WTC11 (cell line): ENCODE data around the gene ALCAM. TPM values are rescaled to one million over a fixed set of nuclear protein-coding genes. Genes with fewer than 3 reads are reported as not detected.

Experiments used
- EMX1 ChIP-seq: fragments of 250-450 bp; sonication (Bioruptor Pico); IDR thresholded peaks from 2 replicates; pipeline ENCODE4 v1.8.0; 2021; ENCODE audit warnings: mild to moderate bottlenecking
- GTF2I ChIP-seq: fragments of 250-450 bp; sonication (Bioruptor Pico); conservative IDR thresholded peaks from 2 replicates; pipeline ENCODE4 v1.4.0; 2021; ENCODE audit warnings: mild to moderate bottlenecking
- IRF1 ChIP-seq: sonication (generic); formaldehyde crosslinking; IDR thresholded peaks from 2 replicates; pipeline ENCODE4 v1.8.0; 2023; ENCODE audit warnings: missing genetic modification reagents
- IRF2 ChIP-seq: sonication (generic); formaldehyde crosslinking; IDR thresholded peaks from 2 replicates; pipeline ENCODE4 v1.8.0; 2022; ENCODE audit warnings: low read depth, missing genetic modification reagents, borderline replicate concordance
- JUN ChIP-seq: sonication (generic); formaldehyde crosslinking; IDR thresholded peaks from 2 replicates; pipeline ENCODE4 v1.8.0; 2023; ENCODE audit warnings: mild to moderate bottlenecking, missing genetic modification reagents
- MYBL2 ChIP-seq: sonication (generic); formaldehyde crosslinking; IDR thresholded peaks from 2 replicates; pipeline ENCODE4 v1.8.1; 2023; ENCODE audit warnings: mild to moderate bottlenecking, moderate library complexity, missing genetic modification reagents
- PRRX2 ChIP-seq: fragments of 250-450 bp; sonication (Bioruptor Pico); IDR thresholded peaks from 2 replicates; pipeline ENCODE4 v1.8.0; 2021; ENCODE audit warnings: mild to moderate bottlenecking
- SOX15 ChIP-seq: fragments of 250-450 bp; sonication (Bioruptor Pico); IDR thresholded peaks from 2 replicates; pipeline ENCODE4 v1.9.0; 2021; ENCODE audit warnings: mild to moderate bottlenecking
- TCF7 ChIP-seq: sonication (generic); formaldehyde crosslinking; IDR thresholded peaks from 2 replicates; pipeline ENCODE4 v1.8.0; 2022; ENCODE audit warnings: mild to moderate bottlenecking, low read depth, missing genetic modification reagents, moderate library complexity
- TP53 ChIP-seq: sonication (generic); formaldehyde crosslinking; IDR thresholded peaks from 2 replicates; pipeline ENCODE4 v1.8.1; 2023; ENCODE audit warnings: mild to moderate bottlenecking, missing genetic modification reagents
- USF2 ChIP-seq: sonication (generic); formaldehyde crosslinking; IDR thresholded peaks from 2 replicates; pipeline ENCODE4 v1.8.1; 2023; ENCODE audit warnings: mild to moderate bottlenecking, missing genetic modification reagents, moderate library complexity
- ZNF281 ChIP-seq: sonication (generic); formaldehyde crosslinking; IDR thresholded peaks from 2 replicates; pipeline ENCODE4 v1.8.0; 2023; ENCODE audit warnings: mild to moderate bottlenecking, missing genetic modification reagents
- ZNF423 ChIP-seq: fragments of 250-450 bp; sonication (Bioruptor Pico); IDR thresholded peaks from 2 replicates; pipeline ENCODE4 v2.1.2; 2022; ENCODE audit warnings: mild to moderate bottlenecking, moderate library complexity
- total RNA-seq: library from RNA; stranded (reverse); gene quantifications from 3 replicates; pipeline ENCODE4 v1.2.3, GENCODE V29; 2021
- TF ChIP-seq, protein P1 (sequence below): sonication (generic); formaldehyde crosslinking; IDR thresholded peaks from 2 replicates; pipeline ENCODE4 v1.8.0; 2023; ENCODE audit warnings: missing genetic modification reagents, mild to moderate bottlenecking, borderline replicate concordance
- TF ChIP-seq, protein P2 (sequence below): sonication (generic); formaldehyde crosslinking; IDR thresholded peaks from 2 replicates; pipeline ENCODE4 v1.8.1; 2023; ENCODE audit warnings: mild to moderate bottlenecking, missing genetic modification reagents
- TF ChIP-seq, protein P3 (sequence below): sonication (generic); formaldehyde crosslinking; IDR thresholded peaks from 2 replicates; pipeline ENCODE4 v1.8.1; 2023; ENCODE audit warnings: mild to moderate bottlenecking, moderate library complexity, missing genetic modification reagents
- TF ChIP-seq, protein P4 (sequence below): fragments of 250-450 bp; sonication (Bioruptor Pico); conservative IDR thresholded peaks from 2 replicates; pipeline ENCODE4 v1.9.0; 2021; ENCODE audit warnings: mild to moderate bottlenecking

ALCAM gene
- total RNA-seq, 1 experiment from 2014 or later, result 30.7 TPM

- TF ChIP-seq ZNF281 (no peak), EMX1 (no peak), TCF7 (CRISPR knock-in tag) (no peak), USF2 (CRISPR knock-in tag) (no peak), MYBL2 (CRISPR knock-in tag) (no peak), SOX15 (CRISPR knock-in tag) (no peak), GTF2I (CRISPR knock-in tag) (no peak), PRRX2 (CRISPR knock-in tag) (no peak), IRF1 (CRISPR knock-in tag) (no peak), ZNF423 (no peak), TP53 (no peak), IRF2 (CRISPR knock-in tag) (no peak), JUN (CRISPR knock-in tag) (no peak)
- TF ChIP-seq, protein P1, sequence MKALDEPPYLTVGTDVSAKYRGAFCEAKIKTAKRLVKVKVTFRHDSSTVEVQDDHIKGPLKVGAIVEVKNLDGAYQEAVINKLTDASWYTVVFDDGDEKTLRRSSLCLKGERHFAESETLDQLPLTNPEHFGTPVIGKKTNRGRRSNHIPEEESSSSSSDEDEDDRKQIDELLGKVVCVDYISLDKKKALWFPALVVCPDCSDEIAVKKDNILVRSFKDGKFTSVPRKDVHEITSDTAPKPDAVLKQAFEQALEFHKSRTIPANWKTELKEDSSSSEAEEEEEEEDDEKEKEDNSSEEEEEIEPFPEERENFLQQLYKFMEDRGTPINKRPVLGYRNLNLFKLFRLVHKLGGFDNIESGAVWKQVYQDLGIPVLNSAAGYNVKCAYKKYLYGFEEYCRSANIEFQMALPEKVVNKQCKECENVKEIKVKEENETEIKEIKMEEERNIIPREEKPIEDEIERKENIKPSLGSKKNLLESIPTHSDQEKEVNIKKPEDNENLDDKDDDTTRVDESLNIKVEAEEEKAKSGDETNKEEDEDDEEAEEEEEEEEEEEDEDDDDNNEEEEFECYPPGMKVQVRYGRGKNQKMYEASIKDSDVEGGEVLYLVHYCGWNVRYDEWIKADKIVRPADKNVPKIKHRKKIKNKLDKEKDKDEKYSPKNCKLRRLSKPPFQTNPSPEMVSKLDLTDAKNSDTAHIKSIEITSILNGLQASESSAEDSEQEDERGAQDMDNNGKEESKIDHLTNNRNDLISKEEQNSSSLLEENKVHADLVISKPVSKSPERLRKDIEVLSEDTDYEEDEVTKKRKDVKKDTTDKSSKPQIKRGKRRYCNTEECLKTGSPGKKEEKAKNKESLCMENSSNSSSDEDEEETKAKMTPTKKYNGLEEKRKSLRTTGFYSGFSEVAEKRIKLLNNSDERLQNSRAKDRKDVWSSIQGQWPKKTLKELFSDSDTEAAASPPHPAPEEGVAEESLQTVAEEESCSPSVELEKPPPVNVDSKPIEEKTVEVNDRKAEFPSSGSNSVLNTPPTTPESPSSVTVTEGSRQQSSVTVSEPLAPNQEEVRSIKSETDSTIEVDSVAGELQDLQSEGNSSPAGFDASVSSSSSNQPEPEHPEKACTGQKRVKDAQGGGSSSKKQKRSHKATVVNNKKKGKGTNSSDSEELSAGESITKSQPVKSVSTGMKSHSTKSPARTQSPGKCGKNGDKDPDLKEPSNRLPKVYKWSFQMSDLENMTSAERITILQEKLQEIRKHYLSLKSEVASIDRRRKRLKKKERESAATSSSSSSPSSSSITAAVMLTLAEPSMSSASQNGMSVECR (CRISPR knock-in tag), result no peak
- TF ChIP-seq, protein P2, sequence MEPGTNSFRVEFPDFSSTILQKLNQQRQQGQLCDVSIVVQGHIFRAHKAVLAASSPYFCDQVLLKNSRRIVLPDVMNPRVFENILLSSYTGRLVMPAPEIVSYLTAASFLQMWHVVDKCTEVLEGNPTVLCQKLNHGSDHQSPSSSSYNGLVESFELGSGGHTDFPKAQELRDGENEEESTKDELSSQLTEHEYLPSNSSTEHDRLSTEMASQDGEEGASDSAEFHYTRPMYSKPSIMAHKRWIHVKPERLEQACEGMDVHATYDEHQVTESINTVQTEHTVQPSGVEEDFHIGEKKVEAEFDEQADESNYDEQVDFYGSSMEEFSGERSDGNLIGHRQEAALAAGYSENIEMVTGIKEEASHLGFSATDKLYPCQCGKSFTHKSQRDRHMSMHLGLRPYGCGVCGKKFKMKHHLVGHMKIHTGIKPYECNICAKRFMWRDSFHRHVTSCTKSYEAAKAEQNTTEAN (CRISPR knock-in tag), result no peak
- TF ChIP-seq, protein P3, sequence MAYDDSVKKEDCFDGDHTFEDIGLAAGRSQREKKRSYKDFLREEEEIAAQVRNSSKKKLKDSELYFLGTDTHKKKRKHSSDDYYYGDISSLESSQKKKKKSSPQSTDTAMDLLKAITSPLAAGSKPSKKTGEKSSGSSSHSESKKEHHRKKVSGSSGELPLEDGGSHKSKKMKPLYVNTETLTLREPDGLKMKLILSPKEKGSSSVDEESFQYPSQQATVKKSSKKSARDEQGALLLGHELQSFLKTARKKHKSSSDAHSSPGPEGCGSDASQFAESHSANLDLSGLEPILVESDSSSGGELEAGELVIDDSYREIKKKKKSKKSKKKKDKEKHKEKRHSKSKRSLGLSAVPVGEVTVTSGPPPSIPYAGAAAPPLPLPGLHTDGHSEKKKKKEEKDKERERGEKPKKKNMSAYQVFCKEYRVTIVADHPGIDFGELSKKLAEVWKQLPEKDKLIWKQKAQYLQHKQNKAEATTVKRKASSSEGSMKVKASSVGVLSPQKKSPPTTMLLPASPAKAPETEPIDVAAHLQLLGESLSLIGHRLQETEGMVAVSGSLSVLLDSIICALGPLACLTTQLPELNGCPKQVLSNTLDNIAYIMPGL, result no peak
- TF ChIP-seq, protein P4, sequence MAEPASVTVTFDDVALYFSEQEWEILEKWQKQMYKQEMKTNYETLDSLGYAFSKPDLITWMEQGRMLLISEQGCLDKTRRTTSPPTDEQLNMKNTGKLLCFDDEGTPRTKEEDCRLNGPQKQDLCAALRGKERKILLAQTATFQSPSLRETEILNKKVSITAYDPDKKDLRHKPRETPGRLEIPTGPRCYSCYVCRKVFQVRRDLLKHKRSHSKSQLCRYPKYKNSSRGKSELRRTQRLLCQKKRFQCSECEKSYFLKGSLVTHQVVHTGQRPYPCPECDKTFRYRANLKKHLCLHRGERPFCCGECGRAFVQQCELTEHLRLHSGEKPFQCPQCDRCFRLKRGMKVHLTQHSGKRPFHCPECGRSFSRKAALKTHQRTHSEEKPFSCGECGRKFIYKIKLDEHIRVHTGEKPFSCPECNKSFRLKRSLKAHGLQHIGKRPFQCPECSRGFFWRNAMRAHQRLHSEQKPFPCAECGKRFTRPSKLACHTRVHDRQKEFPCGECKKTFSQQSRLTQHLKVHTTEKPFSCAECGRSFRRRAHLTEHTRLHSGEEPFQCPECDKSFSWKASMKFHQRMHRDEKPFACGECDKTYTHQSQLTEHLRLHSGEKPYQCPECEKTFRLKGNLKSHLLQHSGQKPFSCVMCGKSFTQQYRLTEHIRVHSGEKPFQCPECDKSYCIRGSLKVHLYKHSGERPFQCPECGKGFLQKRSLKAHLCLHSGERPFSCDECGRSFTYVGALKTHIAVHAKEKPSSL (CRISPR knock-in tag), result no peak
- TF ChIP-seq, all 79 proteins: peak for 0
Observed at GRCh38 chr3:105619651-105620050, 252.9 kb downstream of the ALCAM start (continued).
